ENCODE data around the gene RPS6KA2.

- TF ChIP-seq MAX (IDR thresholded peaks at IDR 0.05; ENCODE audit: insufficient read depth, insufficient read length): no peak
- TF ChIP-seq CTCF (IDR thresholded peaks at IDR 0.05; ENCODE audit: extremely low read depth in 1 of 2, insufficient read depth in 1 of 2, low read depth in 1 of 2, low read length in 2 of 2): no peak
- no peak for TF ChIP-seq POLR2AphosphoS5 (IDR thresholded peaks at IDR 0.05; ENCODE audit: insufficient read depth, low read depth, low read length)
- TF ChIP-seq EZH2 (IDR thresholded peaks at IDR 0.05; ENCODE audit: borderline replicate concordance, low read depth, low read length, severe bottlenecking): no peak
- TF ChIP-seq FOS (IDR thresholded peaks at IDR 0.05; ENCODE audit: borderline replicate concordance, insufficient read depth, low read length): no peak
- no peak for TF ChIP-seq POLR2A (IDR thresholded peaks at IDR 0.05; ENCODE audit: low read depth, low read length)
- no peak for TF ChIP-seq MYC (IDR thresholded peaks at IDR 0.05; ENCODE audit: low read depth, low read length)
- TF ChIP-seq JUN (IDR thresholded peaks at IDR 0.05; ENCODE audit: borderline replicate concordance, insufficient read depth, insufficient read length, low read depth): no peak
- no peak for TF ChIP-seq GATA2 (IDR thresholded peaks at IDR 0.05; ENCODE audit: insufficient read depth, insufficient read length, low read depth, low read length)
Observed at GRCh38 chr6:166472636-166473035, 154.4 kb downstream of the RPS6KA2 start.

Measured in endothelial cell of umbilical vein (primary cell).